Measurements from ENCODE around the gene WHRN. TPM values are rescaled to one million over a fixed set of nuclear protein-coding genes. Genes with fewer than 3 reads are reported as not detected.

The WHRN gene
- polyA plus RNA-seq, 1 donor from 2014 or later: 2.5 TPM

- Histone ChIP-seq H3K9me3 (ENCODE audit: low read length) (no peaks in the 10 kb centered on the region), H3K27me3 (ENCODE audit: insufficient read depth, low read depth, low read length) (no peaks in the 10 kb centered on the region), H3K9ac (ENCODE audit: low read length) (no peak overlapping the region), H3K4me2 (ENCODE audit: low read length) (no peak overlapping the region), H3K79me2 (replicated peaks; ENCODE audit: insufficient read depth, low read length) (no peaks in the 10 kb centered on the region), H3K9me2 (ENCODE audit: insufficient read depth, low read length) (no peaks in the 10 kb centered on the region), H3F3A (ENCODE audit: insufficient read depth, low read length, poor library complexity, severe bottlenecking) (no peaks in the 10 kb centered on the region), H2AFZ (ENCODE audit: low read depth, low read length) (no peak overlapping the region), H3K36me3 (ENCODE audit: insufficient read depth, low read length) (no peaks in the 10 kb centered on the region), H4K20me1 (ENCODE audit: insufficient read depth) (no peaks in the 10 kb centered on the region), H3K4me3 (ENCODE audit: low read length) (no peak overlapping the region), H3K27ac (ENCODE audit: low read length) (no peak overlapping the region)
- TF ChIP-seq MXI1 (conservative IDR thresholded peaks at IDR 0.05; ENCODE audit: poor library complexity, severe bottlenecking) (no peak), EP300 (conservative IDR thresholded peaks at IDR 0.05; ENCODE audit: poor library complexity, severe bottlenecking) (no peak), TAF1 (IDR thresholded peaks at IDR 0.05; ENCODE audit: low read depth) (no peak), EZH2 (IDR thresholded peaks at IDR 0.05; ENCODE audit: borderline replicate concordance, insufficient read depth, low read length, poor library complexity, severe bottlenecking) (no peak), SMC3 (conservative IDR thresholded peaks at IDR 0.05; ENCODE audit: poor library complexity) (no peak), POLR2AphosphoS5 (IDR thresholded peaks at IDR 0.05) (no peak), RAD21 (conservative IDR thresholded peaks at IDR 0.05) (no peak)
- TF ChIP-seq, protein P1, sequence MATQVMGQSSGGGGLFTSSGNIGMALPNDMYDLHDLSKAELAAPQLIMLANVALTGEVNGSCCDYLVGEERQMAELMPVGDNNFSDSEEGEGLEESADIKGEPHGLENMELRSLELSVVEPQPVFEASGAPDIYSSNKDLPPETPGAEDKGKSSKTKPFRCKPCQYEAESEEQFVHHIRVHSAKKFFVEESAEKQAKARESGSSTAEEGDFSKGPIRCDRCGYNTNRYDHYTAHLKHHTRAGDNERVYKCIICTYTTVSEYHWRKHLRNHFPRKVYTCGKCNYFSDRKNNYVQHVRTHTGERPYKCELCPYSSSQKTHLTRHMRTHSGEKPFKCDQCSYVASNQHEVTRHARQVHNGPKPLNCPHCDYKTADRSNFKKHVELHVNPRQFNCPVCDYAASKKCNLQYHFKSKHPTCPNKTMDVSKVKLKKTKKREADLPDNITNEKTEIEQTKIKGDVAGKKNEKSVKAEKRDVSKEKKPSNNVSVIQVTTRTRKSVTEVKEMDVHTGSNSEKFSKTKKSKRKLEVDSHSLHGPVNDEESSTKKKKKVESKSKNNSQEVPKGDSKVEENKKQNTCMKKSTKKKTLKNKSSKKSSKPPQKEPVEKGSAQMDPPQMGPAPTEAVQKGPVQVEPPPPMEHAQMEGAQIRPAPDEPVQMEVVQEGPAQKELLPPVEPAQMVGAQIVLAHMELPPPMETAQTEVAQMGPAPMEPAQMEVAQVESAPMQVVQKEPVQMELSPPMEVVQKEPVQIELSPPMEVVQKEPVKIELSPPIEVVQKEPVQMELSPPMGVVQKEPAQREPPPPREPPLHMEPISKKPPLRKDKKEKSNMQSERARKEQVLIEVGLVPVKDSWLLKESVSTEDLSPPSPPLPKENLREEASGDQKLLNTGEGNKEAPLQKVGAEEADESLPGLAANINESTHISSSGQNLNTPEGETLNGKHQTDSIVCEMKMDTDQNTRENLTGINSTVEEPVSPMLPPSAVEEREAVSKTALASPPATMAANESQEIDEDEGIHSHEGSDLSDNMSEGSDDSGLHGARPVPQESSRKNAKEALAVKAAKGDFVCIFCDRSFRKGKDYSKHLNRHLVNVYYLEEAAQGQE (IDR thresholded peaks at IDR 0.05; ENCODE audit: borderline replicate concordance): no peak
- TF ChIP-seq, protein P2, sequence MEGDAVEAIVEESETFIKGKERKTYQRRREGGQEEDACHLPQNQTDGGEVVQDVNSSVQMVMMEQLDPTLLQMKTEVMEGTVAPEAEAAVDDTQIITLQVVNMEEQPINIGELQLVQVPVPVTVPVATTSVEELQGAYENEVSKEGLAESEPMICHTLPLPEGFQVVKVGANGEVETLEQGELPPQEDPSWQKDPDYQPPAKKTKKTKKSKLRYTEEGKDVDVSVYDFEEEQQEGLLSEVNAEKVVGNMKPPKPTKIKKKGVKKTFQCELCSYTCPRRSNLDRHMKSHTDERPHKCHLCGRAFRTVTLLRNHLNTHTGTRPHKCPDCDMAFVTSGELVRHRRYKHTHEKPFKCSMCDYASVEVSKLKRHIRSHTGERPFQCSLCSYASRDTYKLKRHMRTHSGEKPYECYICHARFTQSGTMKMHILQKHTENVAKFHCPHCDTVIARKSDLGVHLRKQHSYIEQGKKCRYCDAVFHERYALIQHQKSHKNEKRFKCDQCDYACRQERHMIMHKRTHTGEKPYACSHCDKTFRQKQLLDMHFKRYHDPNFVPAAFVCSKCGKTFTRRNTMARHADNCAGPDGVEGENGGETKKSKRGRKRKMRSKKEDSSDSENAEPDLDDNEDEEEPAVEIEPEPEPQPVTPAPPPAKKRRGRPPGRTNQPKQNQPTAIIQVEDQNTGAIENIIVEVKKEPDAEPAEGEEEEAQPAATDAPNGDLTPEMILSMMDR (IDR thresholded peaks at IDR 0.05; ENCODE audit: poor library complexity, severe bottlenecking): no peak
Measured at GRCh38 chr9:114416290-114416689, 89.0 kb downstream of the WHRN start.

DNA sequence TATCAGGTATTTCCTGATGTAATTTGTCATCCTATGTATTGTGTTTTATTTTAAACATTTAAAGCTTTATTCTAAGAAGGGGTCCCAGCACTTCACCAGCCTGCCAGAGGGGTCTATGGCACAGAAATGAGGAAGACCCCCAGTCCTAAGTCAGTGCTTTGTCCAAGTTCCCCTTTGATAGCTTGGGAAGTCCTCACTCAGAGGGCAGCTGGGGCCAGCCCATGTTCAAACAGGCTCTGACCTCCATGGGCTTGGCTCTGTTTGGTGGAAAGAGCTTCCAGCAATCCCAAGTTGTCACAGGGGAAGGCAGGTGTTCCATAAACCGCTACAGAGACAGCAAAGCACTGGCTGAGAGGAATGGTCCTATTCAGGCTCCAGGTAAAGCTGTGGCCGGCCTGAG is 90.9 kb downstream of the WHRN start:
- H3K79me2 ChIP-seq (replicated peaks; ENCODE audit: insufficient read depth, low read length): no peaks in the 10 kb centered on the region
- peak overlapping the region; percentile 1 for H3K9ac ChIP-seq (ENCODE audit: low read length)
- H3K27me3 ChIP-seq (ENCODE audit: insufficient read depth, low read depth, low read length): no peaks in the 10 kb centered on the region
- no peaks in the 10 kb centered on the region for H3K9me3 ChIP-seq (ENCODE audit: low read length)
- H3K36me3 ChIP-seq (ENCODE audit: insufficient read depth, low read length): no peaks in the 10 kb centered on the region
- H2AFZ ChIP-seq (ENCODE audit: low read depth, low read length): no peak overlapping the region
- no peaks in the 10 kb centered on the region for H4K20me1 ChIP-seq (ENCODE audit: insufficient read depth)
- H3K9me2 ChIP-seq (ENCODE audit: insufficient read depth, low read length): no peaks in the 10 kb centered on the region
- no peak overlapping the region for H3K4me3 ChIP-seq (ENCODE audit: low read length)
- no peak overlapping the region for H3K4me2 ChIP-seq (ENCODE audit: low read length)
- TF ChIP-seq RAD21 (conservative IDR thresholded peaks at IDR 0.05): no peak
- TF ChIP-seq, protein P2 (IDR thresholded peaks at IDR 0.05; ENCODE audit: poor library complexity, severe bottlenecking): no peak
- TF ChIP-seq EP300 (conservative IDR thresholded peaks at IDR 0.05; ENCODE audit: poor library complexity, severe bottlenecking): no peak
- TF ChIP-seq, protein P1 (IDR thresholded peaks at IDR 0.05; ENCODE audit: borderline replicate concordance): no peak
- no peak for TF ChIP-seq TAF1 (IDR thresholded peaks at IDR 0.05; ENCODE audit: low read depth)
- TF ChIP-seq SMC3 (conservative IDR thresholded peaks at IDR 0.05; ENCODE audit: poor library complexity): no peak
- H3F3A ChIP-seq (ENCODE audit: insufficient read depth, low read length, poor library complexity, severe bottlenecking): no peaks in the 10 kb centered on the region
- H3K27ac ChIP-seq (ENCODE audit: low read length): peak overlapping the region; percentile 5

Measured in neural cell (in vitro differentiated cells).